GM13976 (cell line): ENCODE data around the gene HSF2.
"Not testable (repeated sequence)": the region's sequence is repeated elsewhere in the genome, so short reads cannot be mapped to it uniquely, and the experiment has no call there.

Source experiments
- DNase-seq: peaks from one replicate; pipeline ENCODE4 v3.0.0; 2012; ENCODE audit warnings: low spot score
- in situ Hi-C: fragments of 300-500 bp; cut with MboI; formaldehyde crosslinking; loops from one replicate; pipeline ENCODE4 v1.12.0; 2022; ENCODE audit warnings: low sequenced_read_pairs, mixed read lengths, inconsistent platforms; ENCODE audit not compliant: unreplicated experiment
- TF ChIP-seq, protein P1 (sequence below): IDR thresholded peaks from 2 replicates; pipeline ENCODE4 v1.5.1; 2012; ENCODE audit warnings: borderline replicate concordance, mild to moderate bottlenecking; ENCODE audit not compliant: insufficient read depth; ENCODE audit errors: extremely low read depth, missing control alignments, control extremely low read depth

HSF2 gene

DNA sequence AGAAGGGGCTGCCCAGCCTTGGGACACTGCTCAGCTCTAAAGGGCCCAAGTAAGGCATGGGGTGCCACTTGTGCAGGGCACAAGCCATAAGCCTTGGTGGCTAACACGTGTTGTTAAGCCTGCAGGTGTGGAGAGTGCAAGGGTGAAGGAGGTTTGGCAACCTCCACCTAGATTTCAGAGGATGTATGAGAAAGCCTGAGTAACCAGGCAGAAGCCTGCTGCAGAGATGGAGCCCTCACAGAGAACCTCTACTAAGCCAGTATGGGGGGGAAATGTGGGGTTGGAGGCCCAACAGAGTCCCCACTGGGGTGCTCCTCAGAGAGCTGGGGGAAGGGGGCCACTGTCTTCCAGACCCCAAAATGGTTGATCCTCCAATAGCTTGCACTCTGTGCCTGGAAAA, 39.5 kb downstream of the HSF2 start:
- in situ Hi-C loops = no loop called here
- no peak for DNase-seq
- TF ChIP-seq, protein P1, sequence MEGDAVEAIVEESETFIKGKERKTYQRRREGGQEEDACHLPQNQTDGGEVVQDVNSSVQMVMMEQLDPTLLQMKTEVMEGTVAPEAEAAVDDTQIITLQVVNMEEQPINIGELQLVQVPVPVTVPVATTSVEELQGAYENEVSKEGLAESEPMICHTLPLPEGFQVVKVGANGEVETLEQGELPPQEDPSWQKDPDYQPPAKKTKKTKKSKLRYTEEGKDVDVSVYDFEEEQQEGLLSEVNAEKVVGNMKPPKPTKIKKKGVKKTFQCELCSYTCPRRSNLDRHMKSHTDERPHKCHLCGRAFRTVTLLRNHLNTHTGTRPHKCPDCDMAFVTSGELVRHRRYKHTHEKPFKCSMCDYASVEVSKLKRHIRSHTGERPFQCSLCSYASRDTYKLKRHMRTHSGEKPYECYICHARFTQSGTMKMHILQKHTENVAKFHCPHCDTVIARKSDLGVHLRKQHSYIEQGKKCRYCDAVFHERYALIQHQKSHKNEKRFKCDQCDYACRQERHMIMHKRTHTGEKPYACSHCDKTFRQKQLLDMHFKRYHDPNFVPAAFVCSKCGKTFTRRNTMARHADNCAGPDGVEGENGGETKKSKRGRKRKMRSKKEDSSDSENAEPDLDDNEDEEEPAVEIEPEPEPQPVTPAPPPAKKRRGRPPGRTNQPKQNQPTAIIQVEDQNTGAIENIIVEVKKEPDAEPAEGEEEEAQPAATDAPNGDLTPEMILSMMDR = no peak

DNA sequence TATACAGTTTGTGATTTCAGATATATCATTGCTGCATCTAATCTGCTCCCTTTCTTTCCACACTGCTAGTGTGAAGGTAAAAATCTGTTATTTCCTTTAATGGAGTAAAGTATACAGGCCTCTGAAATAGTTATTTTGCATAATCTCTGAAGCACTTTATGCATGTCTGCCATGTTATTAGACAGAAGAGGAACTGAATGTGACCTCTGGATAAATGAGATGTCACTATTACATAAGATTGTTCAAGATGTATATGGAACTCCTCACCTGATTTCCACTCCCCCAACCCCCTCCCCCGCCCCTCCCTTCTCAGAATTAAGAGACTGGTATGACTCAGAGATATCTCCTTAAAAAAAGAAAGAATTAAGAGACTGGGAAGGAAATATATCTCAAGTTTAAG, 45.8 kb downstream of the HSF2 start:
- no peak for DNase-seq
- in situ Hi-C loops = no loop called here
- TF ChIP-seq, protein P1 = no peak

DNA sequence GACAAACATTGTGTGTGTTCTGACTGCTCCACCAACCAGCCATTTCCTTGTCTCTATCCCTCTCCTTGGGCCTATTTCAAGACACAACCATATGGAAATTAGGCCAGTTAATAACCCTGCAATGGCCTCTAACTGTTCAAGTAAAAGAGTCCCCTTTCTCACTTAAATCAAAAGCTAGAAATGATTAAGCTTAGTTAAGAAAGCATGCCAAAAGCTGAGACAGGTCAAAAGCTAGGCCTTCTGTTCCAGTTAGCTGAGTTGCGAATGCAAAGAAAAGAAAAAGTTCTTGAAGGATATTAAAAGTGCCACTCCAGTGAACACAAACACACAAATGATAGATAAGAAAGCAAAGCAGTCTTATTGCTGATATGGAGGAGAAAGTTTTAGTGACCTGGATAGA, 49.6 kb downstream of the HSF2 start:
- DNase-seq = no peak
- in situ Hi-C loops = no loop called here
- TF ChIP-seq, protein P1 = no peak

DNA sequence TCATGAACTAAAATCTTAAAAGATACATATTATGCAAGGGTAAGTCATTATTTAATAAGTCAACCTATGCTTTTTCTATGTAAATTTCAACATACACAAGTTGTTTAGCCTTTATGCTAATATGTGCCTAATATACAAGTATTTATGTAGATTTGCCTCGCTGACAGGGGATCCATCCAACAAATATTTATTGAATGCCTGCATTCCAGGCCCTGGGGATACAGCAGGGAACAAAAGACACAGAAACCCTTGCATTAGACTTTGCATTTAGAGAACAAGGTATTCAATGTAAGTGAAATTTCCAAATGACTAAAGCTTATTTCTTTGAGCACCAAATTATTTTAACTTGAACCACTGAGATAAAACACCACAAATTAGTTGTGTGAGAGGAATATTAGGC, 53.1 kb downstream of the HSF2 start:
- TF ChIP-seq, protein P1 = no peak
- DNase-seq = no peak
- in situ Hi-C loops = no loop called here

DNA sequence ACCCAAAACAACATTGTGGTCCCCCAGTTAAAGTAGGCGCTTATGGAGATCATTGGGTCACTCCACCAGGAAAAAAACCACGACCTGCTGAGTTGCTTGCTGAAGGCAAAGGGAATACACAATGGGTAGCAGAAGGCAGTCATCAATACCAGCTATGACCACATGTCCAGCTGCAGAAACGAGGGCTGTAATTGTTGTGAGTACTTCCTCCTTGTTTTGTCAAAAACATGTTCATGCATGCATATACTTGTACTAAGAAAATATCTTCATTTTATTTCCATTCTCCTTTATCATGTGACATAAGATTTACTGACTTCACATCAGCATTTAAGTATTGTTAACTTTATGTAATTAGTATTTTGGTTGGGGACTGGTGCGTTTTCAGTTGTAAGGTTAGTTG, 55.2 kb downstream of the HSF2 start:
- in situ Hi-C loops = no loop called here
- no peak for DNase-seq
- TF ChIP-seq, protein P1 = no peak

DNA sequence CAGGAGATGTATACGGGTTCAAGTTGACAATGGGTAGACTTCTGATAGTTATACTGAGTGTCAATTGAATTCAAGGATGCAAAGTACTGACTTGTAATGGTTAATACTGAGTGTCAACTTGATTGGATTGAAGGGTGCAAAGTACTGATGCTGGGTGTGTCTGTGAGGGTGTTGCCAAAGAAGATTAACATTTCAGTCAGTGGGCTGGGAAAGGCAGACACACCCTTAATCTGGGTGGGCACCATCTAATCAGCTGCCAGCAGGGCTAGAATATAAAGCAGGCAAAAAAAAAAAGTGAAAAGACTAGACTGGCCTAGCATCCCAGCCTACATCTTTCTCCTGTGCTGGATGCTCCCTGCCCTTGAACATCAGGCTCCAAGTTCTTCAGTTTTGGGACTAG, 55.7 kb downstream of the HSF2 start:
- DNase-seq, in situ Hi-C loops: not testable (repeated sequence)

DNA sequence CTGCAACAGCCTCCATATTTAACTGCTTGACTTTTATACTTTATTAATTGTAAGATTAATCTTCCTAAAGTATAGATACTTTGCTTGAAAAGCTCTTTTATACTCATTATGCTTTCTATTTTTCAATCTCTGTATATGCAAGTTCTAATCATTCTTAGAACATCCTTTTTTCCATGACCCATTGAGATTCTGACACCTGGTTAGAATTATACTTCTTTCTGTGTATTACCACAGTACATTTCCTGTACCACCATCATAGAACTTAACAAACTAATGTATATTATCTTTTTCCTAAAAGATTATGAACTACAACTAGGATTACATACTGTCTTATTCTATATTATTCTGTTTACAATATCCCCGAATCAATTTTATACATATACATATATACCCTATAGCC, 58.6 kb downstream of the HSF2 start:
- TF ChIP-seq, protein P1 = no peak
- DNase-seq = no peak
- in situ Hi-C loops = no loop called here
